ENCODE results near the gene RBMXL3. TPM values are rescaled to one million over a fixed set of nuclear protein-coding genes. Genes with fewer than 3 reads are reported as not detected.

The RBMXL3 gene
- total RNA-seq (not detected in 2 replicates), polyA plus RNA-seq (not detected in 2 replicates), polyA minus RNA-seq (ENCODE audit: low replicate concordance) (not detected in 2 replicates)
- not detected in 2 replicates for polyA plus RNA-seq (2012)

GRCh38 chrX:115189110-115189509 lies at the start of gene RBMXL3:
RBMXL3 (plus strand) TSS chrX:115189410; CDS start chrX:115189442, 32 bp downstream.
- no peak within 1 kb of the TSS for H2AFZ ChIP-seq (ENCODE audit: low read length)
- H3K27me3 ChIP-seq (ENCODE audit: control insufficient read depth, insufficient read depth, low read length), result no peaks in the 10 kb centered on the region
- H3K79me2 ChIP-seq (ENCODE audit: control insufficient read depth, insufficient read depth, low read length), result no peaks in the 10 kb centered on the region
- no peak within 1 kb of the TSS for H3K4me3 ChIP-seq (replicated peaks in 1 of 4; ENCODE audit: control extremely low read depth in 1 of 4, insufficient read depth in 1 of 4, low read depth in 3 of 4, low read length in 4 of 4)
- no peak within 1 kb of the TSS for H3K27ac ChIP-seq (ENCODE audit: insufficient read depth, low read length)
- H3K9ac ChIP-seq (ENCODE audit: insufficient read depth, low read length), result no peak within 1 kb of the TSS
- H3K9me3 ChIP-seq (ENCODE audit: control insufficient read depth, insufficient read depth, low read depth, low read length), result no peaks in the 10 kb centered on the region
- H3K4me1 ChIP-seq (ENCODE audit: control insufficient read depth, extremely low read depth, insufficient read depth, low read length), result no peaks in the 10 kb centered on the region
- DNase-seq (ENCODE audit: low read depth in 2 of 2), result no peak
- no peaks in the 10 kb centered on the region for H4K20me1 ChIP-seq (ENCODE audit: control insufficient read depth, extremely low read depth, insufficient read depth, low read length)
- TF ChIP-seq EZH2 (IDR thresholded peaks at IDR 0.05; ENCODE audit: low read length, missing control alignments) (no peak), CTCF (conservative IDR thresholded peaks at IDR 0.05 in 1 of 2, IDR thresholded peaks at IDR 0.05 in 1 of 2; ENCODE audit: low read depth in 1 of 2, low read length in 2 of 2) (no peak)
- no peak within 1 kb of the TSS for H3K4me2 ChIP-seq (ENCODE audit: extremely low read depth, insufficient read depth, low read length)
- no peaks in the 10 kb centered on the region for H3K36me3 ChIP-seq (ENCODE audit: control insufficient read depth, insufficient read depth, low read length)

GRCh38 chrX:115142057-115142456 lies 47.2 kb upstream of the RBMXL3 start:
- Histone ChIP-seq H3K79me2 (ENCODE audit: control insufficient read depth, insufficient read depth, low read length) (no peaks in the 10 kb centered on the region), H2AFZ (ENCODE audit: low read length) (no peak overlapping the region), H3K27ac (ENCODE audit: insufficient read depth, low read length) (no peak overlapping the region), H3K4me3 (replicated peaks in 1 of 4; ENCODE audit: control extremely low read depth in 1 of 4, insufficient read depth in 1 of 4, low read depth in 3 of 4, low read length in 4 of 4) (no peak overlapping the region), H3K4me2 (ENCODE audit: extremely low read depth, insufficient read depth, low read length) (no peak overlapping the region), H3K36me3 (ENCODE audit: control insufficient read depth, insufficient read depth, low read length) (no peaks in the 10 kb centered on the region), H3K27me3 (ENCODE audit: control insufficient read depth, insufficient read depth, low read length) (no peaks in the 10 kb centered on the region), H3K4me1 (ENCODE audit: control insufficient read depth, extremely low read depth, insufficient read depth, low read length) (no peaks in the 10 kb centered on the region), H4K20me1 (ENCODE audit: control insufficient read depth, extremely low read depth, insufficient read depth, low read length) (no peaks in the 10 kb centered on the region), H3K9me3 (ENCODE audit: control insufficient read depth, insufficient read depth, low read depth, low read length) (no peaks in the 10 kb centered on the region), H3K9ac (ENCODE audit: insufficient read depth, low read length) (no peak overlapping the region)
- no peak for DNase-seq (ENCODE audit: low read depth in 2 of 2)
- TF ChIP-seq EZH2 (IDR thresholded peaks at IDR 0.05; ENCODE audit: low read length, missing control alignments) (no peak), CTCF (conservative IDR thresholded peaks at IDR 0.05 in 1 of 2, IDR thresholded peaks at IDR 0.05 in 1 of 2; ENCODE audit: low read depth in 1 of 2, low read length in 2 of 2) (no peak)

GRCh38 chrX:115147220-115147619 lies 42.0 kb upstream of the RBMXL3 start:
- Histone ChIP-seq H3K27ac (ENCODE audit: insufficient read depth, low read length) (no peak overlapping the region), H2AFZ (ENCODE audit: low read length) (no peak overlapping the region), H3K4me1 (ENCODE audit: control insufficient read depth, extremely low read depth, insufficient read depth, low read length) (no peaks in the 10 kb centered on the region), H3K4me3 (replicated peaks in 1 of 4; ENCODE audit: control extremely low read depth in 1 of 4, insufficient read depth in 1 of 4, low read depth in 3 of 4, low read length in 4 of 4) (no peak overlapping the region), H3K4me2 (ENCODE audit: extremely low read depth, insufficient read depth, low read length) (no peak overlapping the region), H3K9ac (ENCODE audit: insufficient read depth, low read length) (no peak overlapping the region), H3K36me3 (ENCODE audit: control insufficient read depth, insufficient read depth, low read length) (no peaks in the 10 kb centered on the region), H4K20me1 (ENCODE audit: control insufficient read depth, extremely low read depth, insufficient read depth, low read length) (no peaks in the 10 kb centered on the region), H3K79me2 (ENCODE audit: control insufficient read depth, insufficient read depth, low read length) (no peaks in the 10 kb centered on the region), H3K27me3 (ENCODE audit: control insufficient read depth, insufficient read depth, low read length) (no peaks in the 10 kb centered on the region), H3K9me3 (ENCODE audit: control insufficient read depth, insufficient read depth, low read depth, low read length) (no peaks in the 10 kb centered on the region)
- TF ChIP-seq CTCF (conservative IDR thresholded peaks at IDR 0.05 in 1 of 2, IDR thresholded peaks at IDR 0.05 in 1 of 2; ENCODE audit: low read depth in 1 of 2, low read length in 2 of 2) (no peak), EZH2 (IDR thresholded peaks at IDR 0.05; ENCODE audit: low read length, missing control alignments) (no peak)
- DNase-seq (ENCODE audit: low read depth in 2 of 2), result peak; percentile 8 to 42

Data from fibroblast of lung (primary cell).